ENCODE measurements around the gene UBE2F. TPM values are rescaled to one million over a fixed set of nuclear protein-coding genes. Genes with fewer than 3 reads are reported as not detected.

UBE2F gene
- total RNA-seq, 1 experiment from 2014 or later = 51.2 TPM

DNA sequence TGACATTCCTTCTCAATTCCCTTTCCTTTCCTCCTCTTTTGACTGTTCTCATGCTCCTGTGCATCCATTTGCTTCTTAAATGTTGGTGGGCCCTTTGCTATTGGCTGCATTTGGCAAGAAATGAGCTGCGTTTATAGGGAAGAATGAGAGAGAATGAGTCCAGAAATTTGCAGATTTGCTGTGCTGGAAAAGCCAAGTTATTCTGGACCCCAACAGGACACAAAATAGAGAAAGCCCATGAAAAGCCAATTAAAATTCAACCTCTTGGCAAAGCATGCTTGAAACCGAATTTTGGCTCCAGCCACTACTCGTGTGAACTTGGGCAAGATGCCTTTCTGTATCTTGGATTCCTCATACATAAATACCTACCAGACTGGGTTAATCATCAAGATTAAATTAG is 92.7 kb downstream of the UBE2F start:
- peaks cover 11% of the 10 kb centered on the region for H3K4me1 ChIP-seq (ENCODE audit: insufficient read depth, low read length, poor library complexity, severe bottlenecking)
- H3K9me3 ChIP-seq (ENCODE audit: low read depth, low read length, poor library complexity, severe bottlenecking) = no peaks in the 10 kb centered on the region
- H3K27me3 ChIP-seq (replicated peaks; ENCODE audit: insufficient read depth, low read depth, low read length, poor library complexity) = no peaks in the 10 kb centered on the region
- intact Hi-C loops (cut with micrococcal nuclease; ENCODE audit: unreplicated experiment) = no loop called here
- TF ChIP-seq EZH2 (IDR thresholded peaks at IDR 0.05; ENCODE audit: borderline replicate concordance, low read depth, low read length, poor library complexity, severe bottlenecking) = no peak
- TF ChIP-seq, protein P1, sequence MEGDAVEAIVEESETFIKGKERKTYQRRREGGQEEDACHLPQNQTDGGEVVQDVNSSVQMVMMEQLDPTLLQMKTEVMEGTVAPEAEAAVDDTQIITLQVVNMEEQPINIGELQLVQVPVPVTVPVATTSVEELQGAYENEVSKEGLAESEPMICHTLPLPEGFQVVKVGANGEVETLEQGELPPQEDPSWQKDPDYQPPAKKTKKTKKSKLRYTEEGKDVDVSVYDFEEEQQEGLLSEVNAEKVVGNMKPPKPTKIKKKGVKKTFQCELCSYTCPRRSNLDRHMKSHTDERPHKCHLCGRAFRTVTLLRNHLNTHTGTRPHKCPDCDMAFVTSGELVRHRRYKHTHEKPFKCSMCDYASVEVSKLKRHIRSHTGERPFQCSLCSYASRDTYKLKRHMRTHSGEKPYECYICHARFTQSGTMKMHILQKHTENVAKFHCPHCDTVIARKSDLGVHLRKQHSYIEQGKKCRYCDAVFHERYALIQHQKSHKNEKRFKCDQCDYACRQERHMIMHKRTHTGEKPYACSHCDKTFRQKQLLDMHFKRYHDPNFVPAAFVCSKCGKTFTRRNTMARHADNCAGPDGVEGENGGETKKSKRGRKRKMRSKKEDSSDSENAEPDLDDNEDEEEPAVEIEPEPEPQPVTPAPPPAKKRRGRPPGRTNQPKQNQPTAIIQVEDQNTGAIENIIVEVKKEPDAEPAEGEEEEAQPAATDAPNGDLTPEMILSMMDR (conservative IDR thresholded peaks at IDR 0.05; ENCODE audit: low read depth, low read length) = no peak
- TSS peak; percentile 88 for BruUV-seq (replicated peaks)
- peak overlapping the region; percentile 94 for H3K27ac ChIP-seq (ENCODE audit: low read depth, low read length, poor library complexity, severe bottlenecking)
- H3K4me3 ChIP-seq (ENCODE audit: low read depth, low read length, poor library complexity, severe bottlenecking) = peak overlapping the region; percentile 85
- peaks cover 2% of the 10 kb centered on the region for H3K36me3 ChIP-seq (ENCODE audit: insufficient read depth, low read length, poor library complexity, severe bottlenecking)
- no peak for DNase-seq (ENCODE audit: low spot score)
- ChIA-PET POLR2A (ENCODE audit: low non-redundant PET) (no interaction called here), CTCF (no interaction called here)

DNA sequence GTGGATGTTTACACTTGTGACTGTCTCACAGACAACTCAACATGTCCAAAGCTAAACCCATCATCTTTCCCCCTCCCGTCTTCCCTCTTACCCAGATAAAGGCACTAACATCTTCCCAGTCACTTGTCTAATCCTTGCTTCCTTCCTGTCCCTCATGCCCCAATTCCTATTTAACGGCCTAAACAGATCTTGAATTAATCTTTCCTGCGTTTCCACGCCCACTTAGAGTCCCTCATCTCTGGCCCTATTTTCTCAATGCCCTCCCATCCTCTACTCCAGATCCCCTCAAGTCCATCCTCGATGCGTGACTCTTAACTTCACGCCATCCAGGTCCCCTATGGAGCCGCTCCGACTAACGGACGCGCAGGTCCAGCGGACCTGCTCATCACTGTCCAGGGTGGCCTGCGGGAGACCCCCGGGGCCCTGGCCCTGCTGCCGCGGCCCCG is 93.3 kb downstream of the UBE2F start:
- peak; percentile 73 for DNase-seq (ENCODE audit: low spot score)
- intact Hi-C loops (cut with micrococcal nuclease; ENCODE audit: unreplicated experiment) = loop anchor here (10.0 kb wide), 1 partner anchor 205 kb away; the partner anchor contains the start of gene RAMP1
- Histone ChIP-seq H3K4me1 (ENCODE audit: insufficient read depth, low read length, poor library complexity, severe bottlenecking) (peaks cover 11% of the 10 kb centered on the region), H3K27me3 (replicated peaks; ENCODE audit: insufficient read depth, low read depth, low read length, poor library complexity) (no peaks in the 10 kb centered on the region), H3K36me3 (ENCODE audit: insufficient read depth, low read length, poor library complexity, severe bottlenecking) (peaks cover 8% of the 10 kb centered on the region), H3K27ac (ENCODE audit: low read depth, low read length, poor library complexity, severe bottlenecking) (peak overlapping the region; percentile 94), H3K4me3 (ENCODE audit: low read depth, low read length, poor library complexity, severe bottlenecking) (peak overlapping the region; percentile 85), H3K9me3 (ENCODE audit: low read depth, low read length, poor library complexity, severe bottlenecking) (no peaks in the 10 kb centered on the region)
- BruUV-seq (replicated peaks) = no TSS peak
- TF ChIP-seq, protein P1 (conservative IDR thresholded peaks at IDR 0.05; ENCODE audit: low read depth, low read length) = no peak
- no peak for TF ChIP-seq EZH2 (IDR thresholded peaks at IDR 0.05; ENCODE audit: borderline replicate concordance, low read depth, low read length, poor library complexity, severe bottlenecking)
- ChIA-PET POLR2A (ENCODE audit: low non-redundant PET) (no interaction called here), CTCF (interaction anchor here (0.6 kb wide), 1 partner anchor 202 kb away, joined by 4 read pairs; no protein-coding TSS in a partner anchor)

DNA sequence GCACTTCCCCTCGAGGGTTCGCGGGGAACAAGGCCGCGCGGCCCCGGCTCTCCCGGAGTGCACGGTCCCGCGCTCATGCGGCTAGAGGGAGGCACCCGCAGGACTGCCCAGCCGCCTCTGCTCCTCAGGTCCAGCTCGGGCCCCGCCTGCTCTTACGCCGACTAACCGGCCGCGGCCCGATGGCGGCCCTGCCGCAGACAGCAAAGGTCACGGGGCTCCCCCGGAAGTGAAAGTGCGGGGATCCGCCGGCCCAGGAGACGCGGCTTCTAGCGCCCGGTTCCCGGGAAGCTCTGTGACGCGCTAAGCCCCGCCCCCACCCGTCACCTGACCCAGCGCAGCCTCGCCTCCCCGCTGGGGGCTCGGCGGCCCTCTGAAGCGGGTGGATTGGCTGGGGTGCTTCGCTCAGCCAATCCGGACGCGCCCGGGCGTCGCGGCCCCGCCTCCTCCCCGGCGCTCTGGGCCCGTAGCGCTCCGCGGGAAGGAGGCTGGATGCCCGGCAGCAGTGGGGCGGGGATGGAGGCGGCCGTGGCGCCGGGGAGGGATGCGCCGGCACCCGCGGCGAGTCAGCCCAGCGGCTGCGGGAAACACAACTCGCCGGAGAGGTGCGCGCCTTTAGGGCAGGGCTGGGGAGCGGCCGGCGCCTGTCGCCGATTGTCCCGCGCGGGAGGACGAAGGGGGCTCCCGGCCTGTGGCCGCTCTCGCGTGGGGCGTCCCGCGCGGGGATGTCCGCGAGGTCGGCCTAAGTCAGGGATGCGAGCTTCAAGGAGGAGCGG is 93.9 kb downstream of the UBE2F start, which contains the start of gene SCLY:
TSS of gene SCLY (plus strand) at position 460 of the 773 bp plus-strand sequence. CDS start at position 514, 54 bp downstream.
- CTCF ChIA-PET = interaction anchor here (0.6 kb wide), 1 partner anchor 203 kb away, joined by 4 read pairs; no protein-coding TSS in a partner anchor
- TF ChIP-seq EZH2 (IDR thresholded peaks at IDR 0.05; ENCODE audit: borderline replicate concordance, low read depth, low read length, poor library complexity, severe bottlenecking) = no peak
- TF ChIP-seq, protein P1 (conservative IDR thresholded peaks at IDR 0.05; ENCODE audit: low read depth, low read length) = no peak
- POLR2A ChIA-PET (ENCODE audit: low non-redundant PET) = no interaction called here
- Histone ChIP-seq H3K27me3 (replicated peaks; ENCODE audit: insufficient read depth, low read depth, low read length, poor library complexity) (no peaks in the 10 kb centered on the region), H3K36me3 (ENCODE audit: insufficient read depth, low read length, poor library complexity, severe bottlenecking) (peaks cover 11% of the 10 kb centered on the region), H3K4me1 (ENCODE audit: insufficient read depth, low read length, poor library complexity, severe bottlenecking) (peaks cover 11% of the 10 kb centered on the region), H3K27ac (ENCODE audit: low read depth, low read length, poor library complexity, severe bottlenecking) (peak within 1 kb of the TSS; percentile 94), H3K4me3 (ENCODE audit: low read depth, low read length, poor library complexity, severe bottlenecking) (peak within 1 kb of the TSS; percentile 85), H3K9me3 (ENCODE audit: low read depth, low read length, poor library complexity, severe bottlenecking) (no peaks in the 10 kb centered on the region)
- intact Hi-C loops (cut with micrococcal nuclease; ENCODE audit: unreplicated experiment) = loop anchor here (10.0 kb wide), 1 partner anchor 206 kb away; the partner anchor contains the start of gene RAMP1
- DNase-seq (ENCODE audit: low spot score) = peak; percentile 98
- no TSS peak for BruUV-seq (replicated peaks)

Data from A673 (cell line).